ENCODE data around the gene ZNF526. TPM values are rescaled to one million over a fixed set of nuclear protein-coding genes. Genes with fewer than 3 reads are reported as not detected.

ZNF526 gene
- total RNA-seq, 1 experiment from 2014 or later: 13.1 TPM

- no peaks in the 10 kb centered on the region for H3K27me3 ChIP-seq (ENCODE audit: insufficient read depth, low read length)
- BruUV-seq (replicated peaks): no TSS peak
- H3K36me3 ChIP-seq (ENCODE audit: control insufficient read depth in 1 of 2, insufficient read depth in 2 of 2, low read length in 2 of 2): peaks cover 29 to 51% of the 10 kb centered on the region in 2 experiments
- H3K4me1 ChIP-seq (ENCODE audit: control insufficient read depth in 1 of 2, insufficient read depth in 2 of 2, low read length in 2 of 2): no peaks in the 10 kb centered on the region
- no peaks in the 10 kb centered on the region for H3K9me2 ChIP-seq (ENCODE audit: insufficient read depth)
- DNase-seq (ENCODE audit: low read depth, low spot score) (no peak), ATAC-seq (no peak)
- CTCF ChIA-PET: no interaction called here
- H3K4me2 ChIP-seq (ENCODE audit: low read length): no peak overlapping the region
- no peaks in the 10 kb centered on the region for H3K9me3 ChIP-seq (ENCODE audit: control insufficient read depth in 1 of 2, insufficient read depth in 1 of 2, low read depth in 1 of 2, low read length in 2 of 2)
- H3K79me2 ChIP-seq (ENCODE audit: insufficient read depth, low read length): peaks cover 70% of the 10 kb centered on the region; the same call in 1 of the 2 replicates
- intact Hi-C loops (cut with micrococcal nuclease): no loop called here
- TF ChIP-seq YY1 (IDR thresholded peaks at IDR 0.05; ENCODE audit: extremely low read depth, insufficient replicate concordance, low read depth, low read length) (no peak), MAX (IDR thresholded peaks at IDR 0.05) (no peak), EZH2phosphoT487 (IDR thresholded peaks at IDR 0.05; ENCODE audit: borderline replicate concordance) (no peak), JUND (IDR thresholded peaks at IDR 0.05) (no peak), POLR2AphosphoS5 (IDR thresholded peaks at IDR 0.05; ENCODE audit: low read depth, low read length) (no peak), SIN3A (IDR thresholded peaks at IDR 0.05; ENCODE audit: low read depth) (no peak), ZFX (IDR thresholded peaks at IDR 0.05) (no peak), ZNF274 (IDR thresholded peaks at IDR 0.05; ENCODE audit: low read depth, low read length) (no peak), CTCF (IDR thresholded peaks at IDR 0.05 in 2 of 3, conservative IDR thresholded peaks at IDR 0.05 in 1 of 3; ENCODE audit: borderline replicate concordance in 1 of 3, insufficient read depth in 1 of 3, low read depth in 2 of 3, low read length in 2 of 3) (no peak), EZH2 (IDR thresholded peaks at IDR 0.05) (no peak), POLR2A (IDR thresholded peaks at IDR 0.05; ENCODE audit: borderline replicate concordance, extremely low read depth, insufficient read depth, insufficient read length) (no peak)
- POLR2A ChIA-PET: interaction anchor here (0.8 kb wide), 1 partner anchor 21 kb away, joined by 3 read pairs; no protein-coding TSS in a partner anchor
- H3K27ac ChIP-seq (ENCODE audit: low read depth, low read length): no peak overlapping the region
- no peak overlapping the region for H3K9ac ChIP-seq (ENCODE audit: low read length)
- no peak overlapping the region for H2AFZ ChIP-seq (ENCODE audit: low read depth, low read length, poor library complexity, severe bottlenecking)
- RAD21 ChIA-PET (ENCODE audit: low non-redundant PET in 1 of 2, low total read pairs in 2 of 2, uncharacterized antibody in 2 of 2, unreplicated experiment in 2 of 2): no interaction called here
- H3K4me3 ChIP-seq (replicated peaks in 1 of 2; ENCODE audit: low read depth in 1 of 2, low read length in 2 of 2): no peak overlapping the region
- no peaks in the 10 kb centered on the region for H4K20me1 ChIP-seq (ENCODE audit: insufficient read depth)
These were observed 8.5 kb downstream of the ZNF526 start for GRCh38 chr19:42228641-42229040.
